ENCODE data around the gene CHIT1. TPM values are rescaled to one million over a fixed set of nuclear protein-coding genes. Genes with fewer than 3 reads are reported as not detected.

The CHIT1 gene
- total and polyA plus RNA-seq, 2 of the 13 experiments (the other 11 are each of a cell fraction or from before 2014, with no cell fraction given): not detected

- TF ChIP-seq ZNF354B (CRISPR knock-in tag; IDR thresholded peaks at IDR 0.05) (0 out of 2 replicates have a peak, but pooled peaks have one; percentile 16), RARA (CRISPR knock-in tag; IDR thresholded peaks at IDR 0.05) (0 out of 2 replicates have a peak, but pooled peaks have one; percentile 6), PHF21A (CRISPR knock-in tag; IDR thresholded peaks at IDR 0.05) (peak; percentile 56; the same call in 1 of the 2 replicates), NR2F6 (IDR thresholded peaks at IDR 0.05) (no peak), NR2F6 (CRISPR knock-in tag; IDR thresholded peaks at IDR 0.05) (peak; percentile 29; the same call in 1 of the 2 replicates), ZNF775 (CRISPR knock-in tag; IDR thresholded peaks at IDR 0.05; ENCODE audit: borderline replicate concordance) (no peak), NFYB (CRISPR knock-in tag; IDR thresholded peaks at IDR 0.05) (no peak), THAP11 (CRISPR knock-in tag; IDR thresholded peaks at IDR 0.05) (peak; percentile 51)
Measured at GRCh38 chr1:203273206-203273868, 43.9 kb upstream of the CHIT1 start (continued).

GRCh38 chr1:203272633-203273205 lies 43.2 kb upstream of the CHIT1 start:
- in situ Hi-C loops (cut with HindIII; ENCODE audit: extremely low pct_ligation_motif_present, low pct_unique_long_range_greater_than_20kb) (loop anchor here (5.0 to 10.0 kb wide), 4 partner anchors 50 to 235 kb away; no protein-coding TSS in a partner anchor), intact Hi-C loops (cut with micrococcal nuclease; ENCODE audit: unreplicated experiment) (loop anchor here (1.0 to 5.0 kb wide), 3 partner anchors 55 to 215 kb away; no protein-coding TSS in a partner anchor)
- Histone ChIP-seq H3K27me3 (ENCODE audit: control insufficient read depth in 1 of 2, insufficient read depth in 2 of 2, low read length in 2 of 2) (peaks cover 1 to 26% of the 10 kb centered on the region in 2 experiments; a peak in 3 of 5 replicates), H3K27ac (ENCODE audit: extremely low read length, insufficient read depth, low read length) (no peak overlapping the region), H3K9me3 (ENCODE audit: low read length) (no peaks in the 10 kb centered on the region), H3K79me2 (ENCODE audit: insufficient read depth, low read length) (no peaks in the 10 kb centered on the region), H4K20me1 (ENCODE audit: insufficient read depth, low read length) (0 out of 2 replicates have a peak, but pooled peaks cover 2% of the 10 kb centered on the region), H3K36me3 (replicated peaks in 1 of 2; ENCODE audit: control insufficient read depth in 1 of 2, insufficient read depth in 2 of 2, low read length in 2 of 2) (no peaks in the 10 kb centered on the region), H3K4me2 (ENCODE audit: low read depth, low read length) (peak overlapping the region; percentile 78; the same call in 1 of the 2 replicates), H3K4me3 (replicated peaks in 1 of 3; ENCODE audit: insufficient read depth in 1 of 3, low read depth in 2 of 3, low read length in 3 of 3) (peak overlapping the region in 1 of 3 experiments; percentile 65; a peak in 1 of 6 replicates), H3K4me1 (ENCODE audit: insufficient read depth, low read length) (peaks cover 9% of the 10 kb centered on the region; the same call in 1 of the 2 replicates), H3K9ac (ENCODE audit: insufficient read depth, low read depth, low read length) (no peak overlapping the region), H2AFZ (ENCODE audit: low read length) (no peak overlapping the region)
- FAIRE-seq (no peak), ATAC-seq (no peak), DNase-seq (ENCODE audit: low spot score) (no peak)
- 5% methylated on average over 6 of the region's 17 CpGs for WGBS (ENCODE audit: low lambda C conversion rate)
- BruUV-seq (replicated peaks): no TSS peak
- TF ChIP-seq AKNA (CRISPR knock-in tag; IDR thresholded peaks at IDR 0.05; ENCODE audit: borderline replicate concordance) (no peak), CREB1 (IDR thresholded peaks at IDR 0.05) (peak; percentile 76), CREB1 (CRISPR knock-in tag; IDR thresholded peaks at IDR 0.05) (no peak), HNF1B (CRISPR knock-in tag; IDR thresholded peaks at IDR 0.05) (0 out of 2 replicates have a peak, but pooled peaks have one; percentile 3), HDAC1 (CRISPR knock-in tag; IDR thresholded peaks at IDR 0.05) (no peak), ZSCAN31 (CRISPR knock-in tag; IDR thresholded peaks at IDR 0.05; ENCODE audit: low read depth) (no peak)
- CTCF ChIA-PET (ENCODE audit: low intra/inter-chr PET ratio, low total read pairs): interaction anchor here (0.7 to 3.1 kb wide), 6 partner anchors 12 to 78 kb away, joined by 3 to 41 read pairs (median 3); partner anchors contain the start of gene FMOD
- POLR2A ChIA-PET: interaction anchor here (0.7 to 1.0 kb wide), 2 partner anchors 18 to 33 kb away, joined by 5 to 6 read pairs; partner anchors contain the start of gene BTG2

Data from HepG2 (cell line).